ENCODE results near the gene USP17L29. TPM values are rescaled to one million over a fixed set of nuclear protein-coding genes. Genes with fewer than 3 reads are reported as not detected.
"Not testable (repeated sequence)": the region's sequence is repeated elsewhere in the genome, so short reads cannot be mapped to it uniquely, and the experiment has no call there.

Gene USP17L29
- total RNA-seq, 1 donor from 2014 or later, result not detected

DNA sequence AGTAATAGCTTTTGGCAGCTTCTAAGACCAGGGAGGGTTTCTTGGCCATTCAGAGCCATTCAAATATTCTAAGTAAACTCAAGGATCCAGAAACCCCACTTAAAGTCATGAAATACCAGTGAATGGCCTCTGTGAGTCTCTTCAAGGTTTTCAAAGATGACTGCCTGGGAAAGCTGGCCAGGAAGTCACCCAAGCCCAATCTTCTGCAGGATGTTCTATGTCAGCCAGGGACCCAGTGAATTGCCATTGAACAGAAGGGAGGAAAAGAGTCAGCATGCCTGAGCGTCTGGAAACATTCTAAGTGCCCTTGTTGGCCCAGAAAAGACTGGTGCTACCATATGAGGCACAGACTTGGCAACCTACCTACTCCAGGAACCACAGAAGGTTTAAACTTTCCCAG lies 26.4 kb downstream of the USP17L29 start:
- not testable (repeated sequence) for H3K9me3 ChIP-seq (ENCODE audit: control insufficient read depth in 3 of 3, low read length in 3 of 3); H3K27me3 ChIP-seq (ENCODE audit: control insufficient read depth in 3 of 3, insufficient read depth in 3 of 3, low read length in 3 of 3); H3K9ac ChIP-seq (ENCODE audit: low read depth in 1 of 3, low read length in 3 of 3); H3K4me1 ChIP-seq (ENCODE audit: control insufficient read depth in 3 of 3, insufficient read depth in 3 of 3, low read length in 3 of 3); H3K36me3 ChIP-seq (ENCODE audit: control insufficient read depth in 3 of 3, insufficient read depth in 3 of 3, low read length in 3 of 3); H3K27ac ChIP-seq (ENCODE audit: low read depth, low read length); H3K4me3 ChIP-seq (ENCODE audit: low read length in 3 of 3)

DNA sequence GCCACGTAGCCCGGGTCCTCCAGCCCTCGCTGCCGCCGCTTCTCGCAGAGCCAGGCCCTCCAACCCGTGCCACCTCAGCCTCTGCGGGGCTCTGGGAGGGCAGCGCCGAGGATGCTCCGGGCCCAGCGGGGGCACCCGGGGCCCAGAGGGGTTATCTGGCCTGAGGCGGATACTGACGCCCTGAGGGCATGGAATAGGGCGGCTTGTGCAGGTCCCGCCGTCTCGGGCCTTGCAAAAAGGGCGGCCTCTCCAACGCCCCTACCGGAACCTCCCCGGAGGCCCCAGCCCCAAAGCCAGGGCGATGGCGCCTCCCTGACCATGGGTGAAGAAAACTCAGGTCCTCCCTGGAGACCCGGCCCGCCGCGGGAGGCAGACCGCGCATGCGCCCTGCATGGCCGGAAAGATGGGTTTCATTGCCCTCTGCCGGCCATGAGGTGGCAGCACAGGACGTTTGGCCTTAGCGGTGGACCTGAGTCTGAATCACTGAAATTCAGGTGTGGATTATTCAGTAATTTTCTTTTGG lies 27.6 kb downstream of the USP17L29 start:
- H3K36me3 ChIP-seq (ENCODE audit: control insufficient read depth in 3 of 3, insufficient read depth in 3 of 3, low read length in 3 of 3); H3K27me3 ChIP-seq (ENCODE audit: control insufficient read depth in 3 of 3, insufficient read depth in 3 of 3, low read length in 3 of 3); H3K27ac ChIP-seq (ENCODE audit: low read depth, low read length); H3K4me1 ChIP-seq (ENCODE audit: control insufficient read depth in 3 of 3, insufficient read depth in 3 of 3, low read length in 3 of 3); H3K9me3 ChIP-seq (ENCODE audit: control insufficient read depth in 3 of 3, low read length in 3 of 3): not testable (repeated sequence)
- Histone ChIP-seq H3K9ac (ENCODE audit: low read depth in 1 of 3, low read length in 3 of 3) (peak overlapping the region in 1 of 3 donors; percentile 68), H3K4me3 (ENCODE audit: low read length in 3 of 3) (peak overlapping the region in 1 of 3 donors; percentile 52)

DNA sequence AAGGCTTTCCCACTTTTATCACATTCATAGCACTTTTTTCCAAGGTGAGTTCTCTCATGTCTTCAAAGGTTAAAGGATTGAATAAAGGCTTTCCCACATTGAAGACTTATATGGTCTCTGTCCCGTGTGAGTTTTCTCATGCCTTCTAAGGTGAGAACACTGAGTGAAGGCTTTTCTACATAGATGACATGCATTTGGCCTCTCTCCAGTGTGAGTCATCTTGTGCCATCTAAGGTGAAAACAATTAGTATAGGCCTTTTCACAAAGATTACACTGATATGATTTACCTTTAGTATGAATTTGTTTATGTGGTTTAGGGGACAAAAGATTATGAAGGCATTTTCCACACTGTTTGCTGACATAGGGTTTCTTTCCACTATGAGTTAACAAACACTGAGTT lies 30.7 kb downstream of the USP17L29 start:
- Histone ChIP-seq H3K27ac (ENCODE audit: low read depth, low read length) (no peak overlapping the region), H3K9ac (ENCODE audit: low read depth in 1 of 3, low read length in 3 of 3) (no peak overlapping the region), H3K4me3 (ENCODE audit: low read length in 3 of 3) (no peak overlapping the region), H3K9me3 (ENCODE audit: control insufficient read depth in 3 of 3, low read length in 3 of 3) (no peaks in the 10 kb centered on the region), H3K27me3 (ENCODE audit: control insufficient read depth in 3 of 3, insufficient read depth in 3 of 3, low read length in 3 of 3) (no peaks in the 10 kb centered on the region), H3K4me1 (ENCODE audit: control insufficient read depth in 3 of 3, insufficient read depth in 3 of 3, low read length in 3 of 3) (no peaks in the 10 kb centered on the region), H3K36me3 (ENCODE audit: control insufficient read depth in 3 of 3, insufficient read depth in 3 of 3, low read length in 3 of 3) (no peaks in the 10 kb centered on the region)

DNA sequence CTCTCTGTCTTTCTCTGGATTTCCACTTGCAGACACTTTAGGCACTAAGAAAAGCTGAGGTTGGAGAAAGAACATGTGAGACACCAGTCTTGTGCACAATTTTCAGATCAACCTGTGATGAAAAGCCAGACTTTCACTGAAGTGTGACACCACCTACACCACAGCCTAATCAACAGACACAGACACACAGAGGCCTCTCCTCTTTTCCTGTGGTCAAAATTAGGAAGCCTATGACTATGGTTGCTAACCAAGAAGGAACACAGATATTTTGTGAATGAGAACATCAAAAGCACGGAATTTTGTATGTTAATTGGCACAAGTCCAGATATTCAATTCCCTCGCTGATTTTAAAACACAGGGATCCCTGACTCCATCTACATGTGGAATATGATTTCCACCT lies 35.6 kb downstream of the USP17L29 start:
- not testable (repeated sequence) for H3K9me3 ChIP-seq (ENCODE audit: control insufficient read depth in 3 of 3, low read length in 3 of 3); H3K27ac ChIP-seq (ENCODE audit: low read depth, low read length); H3K36me3 ChIP-seq (ENCODE audit: control insufficient read depth in 3 of 3, insufficient read depth in 3 of 3, low read length in 3 of 3); H3K9ac ChIP-seq (ENCODE audit: low read depth in 1 of 3, low read length in 3 of 3); H3K4me1 ChIP-seq (ENCODE audit: control insufficient read depth in 3 of 3, insufficient read depth in 3 of 3, low read length in 3 of 3); H3K4me3 ChIP-seq (ENCODE audit: low read length in 3 of 3); H3K27me3 ChIP-seq (ENCODE audit: control insufficient read depth in 3 of 3, insufficient read depth in 3 of 3, low read length in 3 of 3)

Other genes starting within 250 kb of the USP17L29 start
- not detected for gene FAM90A26, start 183.2 kb upstream of the USP17L29 start, total RNA-seq
- gene USP17L10, start 143.0 kb upstream of the USP17L29 start, total RNA-seq, result not detected
- not detected for gene USP17L11, start 138.2 kb upstream of the USP17L29 start, total RNA-seq
- gene USP17L12, start 133.5 kb upstream of the USP17L29 start, total RNA-seq, result not detected
- not detected for gene USP17L13, start 128.7 kb upstream of the USP17L29 start, total RNA-seq
- not detected for gene USP17L15, start 119.3 kb upstream of the USP17L29 start, total RNA-seq
- not detected for gene USP17L17, start 109.8 kb upstream of the USP17L29 start, total RNA-seq
- gene USP17L18, start 105.0 kb upstream of the USP17L29 start, total RNA-seq, result not detected
- gene USP17L19, start 100.3 kb upstream of the USP17L29 start, total RNA-seq, result not detected
- gene USP17L20, start 95.5 kb upstream of the USP17L29 start, total RNA-seq, result not detected
- not detected for gene USP17L21, start 90.8 kb upstream of the USP17L29 start, total RNA-seq
- not detected for gene USP17L22, start 86.0 kb upstream of the USP17L29 start, total RNA-seq
- gene USP17L24, start 28.5 kb upstream of the USP17L29 start, total RNA-seq, result not detected
- gene USP17L25, start 23.7 kb upstream of the USP17L29 start, total RNA-seq, result not detected
- not detected for gene USP17L26, start 19.0 kb upstream of the USP17L29 start, total RNA-seq
- gene USP17L5, start 14.2 kb upstream of the USP17L29 start, total RNA-seq, result not detected
- not detected for gene USP17L27, start 9.5 kb upstream of the USP17L29 start, total RNA-seq
- not detected for gene USP17L28, start 4.7 kb upstream of the USP17L29 start, total RNA-seq
- not detected for gene USP17L30, start 9.5 kb downstream of the USP17L29 start, total RNA-seq
- not detected for gene DEFB131A, start 90.8 kb downstream of the USP17L29 start, total RNA-seq

All from skeletal muscle tissue (tissue), 4 donors.